GM19395 (cell line): ENCODE results near the gene TSPO2.
A peak's percentile ranks its signal among the peaks of the same experiment; 100 is the strongest.

Experiments used
- ATAC-seq: cut with Tn5 transposase; IDR thresholded peaks from one replicate; pipeline ENCODE4 v1.9.1; 2021; ENCODE audit warnings: mild to moderate bottlenecking, moderate library complexity; ENCODE audit not compliant: unreplicated experiment

TSPO2 gene

GRCh38 chr6:41027241-41027640, 15.0 kb upstream of the TSPO2 start:
- no peak for ATAC-seq

- peak; percentile 87 for ATAC-seq
Observed at GRCh38 chr6:41027799-41028560, 14.3 kb upstream of the TSPO2 start.

- no peak for ATAC-seq
Observed at GRCh38 chr6:41028561-41029412, 13.5 kb upstream of the TSPO2 start.

GRCh38 chr6:41032830-41033229, 9.4 kb upstream of the TSPO2 start:
- no peak for ATAC-seq

- ATAC-seq, result no peak
Observed at GRCh38 chr6:41033776-41034175, 8.5 kb upstream of the TSPO2 start.

- ATAC-seq, result no peak
Observed at GRCh38 chr6:41036186-41036585, 6.1 kb upstream of the TSPO2 start.

GRCh38 chr6:41036601-41037000, 5.7 kb upstream of the TSPO2 start:
- no peak for ATAC-seq

- ATAC-seq, result no peak
Observed at GRCh38 chr6:41037107-41037900, 5.0 kb upstream of the TSPO2 start.

GRCh38 chr6:41038205-41038604, 4.1 kb upstream of the TSPO2 start:
- ATAC-seq, result no peak

- ATAC-seq, result no peak
Observed at GRCh38 chr6:41039060-41039998, 2.9 kb upstream of the TSPO2 start, which contains the start of gene UNC5CL. Gene UNC5CL (minus strand): TSS chr6:41039221. CDS start chr6:41035074, 4,147 bp downstream.

GRCh38 chr6:41040101-41040939, 1.9 kb upstream of the TSPO2 start:
- ATAC-seq, result no peak

GRCh38 chr6:41040940-41041536, 1.2 kb upstream of the TSPO2 start:
- no peak for ATAC-seq

GRCh38 chr6:41043151-41043550, 884 bp downstream of the TSPO2 start:
- ATAC-seq, result no peak

GRCh38 chr6:41045664-41046063, 3.4 kb downstream of the TSPO2 start:
- no peak for ATAC-seq

GRCh38 chr6:41046084-41046483, 3.8 kb downstream of the TSPO2 start:
- no peak for ATAC-seq

- ATAC-seq, result no peak
Observed at GRCh38 chr6:41047306-41047705, 5.0 kb downstream of the TSPO2 start.

- ATAC-seq, result no peak
Observed at GRCh38 chr6:41047745-41048732, 5.8 kb downstream of the TSPO2 start.

- no peak for ATAC-seq
Observed at GRCh38 chr6:41049521-41049920, 7.3 kb downstream of the TSPO2 start.
